Endothelial cell of umbilical vein (primary cell): ENCODE results near the gene KATNAL2. TPM values are rescaled to one million over a fixed set of nuclear protein-coding genes. Genes with fewer than 3 reads are reported as not detected.

Experiments used
- BruUV-seq: library from RNA; stranded (reverse); fragments of 400-500 nt; replicated peaks from 2 replicates; lab custom pipeline; 2021; lab: Mats Ljungman, UMichigan
- CTCF ChIA-PET: fragments of 300-600, 350-600 bp; sonication (Branson Sonifier 250); formaldehyde crosslinking; loops from one replicate; lab custom pipeline; 2021; ENCODE audit warnings: antibody characterized with exemption, inconsistent platforms; lab: Charles Lee
- POLR2A ChIA-PET: fragments of 300-600, 350-600 bp; sonication (Branson Sonifier 250); formaldehyde crosslinking; loops from one replicate; lab custom pipeline; 2021; ENCODE audit warnings: antibody characterized with exemption, inconsistent platforms; lab: Charles Lee
- DNase-seq: peaks from one replicate; pipeline ENCODE4 v3.0.0-alpha.2; 2011; ENCODE audit warnings: low read depth, low spot score
- FAIRE-seq: peaks from 2 replicates; lab custom pipeline; 2011; peaks lifted over from hg19 to GRCh38; lab: Jason Lieb, UNC
- H2AFZ ChIP-seq: 2 replicates; pipeline ENCODE4 v1.6.0; 2012; ENCODE audit warnings: low read depth, low read length, control low read depth, inconsistent platforms
- H3K27ac ChIP-seq: 2 replicates; pipeline ENCODE4 v1.5.1; 2011; ENCODE audit warnings: low read depth, mild to moderate bottlenecking, control low read depth, low read length, moderate library complexity; ENCODE audit not compliant: insufficient read depth
- H3K27me3 ChIP-seq, 2 experiments: 2 replicates each; pipeline versions ENCODE4 v1.6.0 to v1.6.1; 2011; ENCODE audit warnings: low read length in 2 of 2, mixed read lengths in 1 of 2; ENCODE audit not compliant: control insufficient read depth in 2 of 2, insufficient read depth in 2 of 2
- H3K36me3 ChIP-seq, 2 experiments: 2 replicates in 1 of 2; 3 replicates in 1 of 2; pipeline ENCODE4 v1.5.1; 2011; ENCODE audit warnings: low read length in 2 of 2, mild to moderate bottlenecking in 1 of 2, moderate library complexity in 1 of 2; ENCODE audit not compliant: control insufficient read depth in 2 of 2, insufficient read depth in 2 of 2; ENCODE audit errors: extremely low read depth in 1 of 2
- H3K4me1 ChIP-seq: 3 replicates; pipeline ENCODE4 v1.5.1; 2011; ENCODE audit warnings: mild to moderate bottlenecking, low read length; ENCODE audit not compliant: control insufficient read depth, insufficient read depth; ENCODE audit errors: extremely low read depth
- H3K4me2 ChIP-seq: 2 replicates; pipeline ENCODE4 v1.6.1; 2011; ENCODE audit warnings: low read length, control low read depth, mixed read lengths; ENCODE audit not compliant: insufficient read depth
- H3K4me3 ChIP-seq, 3 experiments: fragments of 200-600 bp in 1 of 3; sonication (generic), shearing (Covaris generic) in 1 of 3; replicated peaks in 1 of 3; 2 replicates each; pipeline ENCODE4 v1.5.1; 2011 to 2016; ENCODE audit warnings: control low read depth in 3 of 3, low read length in 3 of 3, mild to moderate bottlenecking in 2 of 3, inconsistent platforms in 1 of 3, low read depth in 1 of 3, moderate library complexity in 1 of 3; ENCODE audit not compliant: insufficient read depth in 1 of 3
- H3K79me2 ChIP-seq: 2 replicates; pipeline ENCODE4 v1.6.0; 2012; ENCODE audit warnings: low read length, inconsistent platforms; ENCODE audit not compliant: control insufficient read depth, insufficient read depth
- H3K9ac ChIP-seq: replicated peaks from 2 replicates; pipeline ENCODE3; 2011; ENCODE audit warnings: low read length, control low read depth; ENCODE audit not compliant: insufficient read depth; ENCODE audit errors: extremely low read depth
- H3K9me1 ChIP-seq: replicated peaks from 3 replicates; pipeline ENCODE4 v1.6.0; 2011; ENCODE audit warnings: mild to moderate bottlenecking, low read length; ENCODE audit not compliant: control insufficient read depth, insufficient read depth; ENCODE audit errors: extremely low read depth
- H3K9me3 ChIP-seq: replicated peaks from 2 replicates; pipeline ENCODE4 v1.5.1; 2012; ENCODE audit warnings: low read length, inconsistent platforms; ENCODE audit not compliant: control insufficient read depth, insufficient read depth
- H4K20me1 ChIP-seq: replicated peaks from 2 replicates; pipeline ENCODE3; 2011; ENCODE audit warnings: mild to moderate bottlenecking, low read length; ENCODE audit not compliant: control insufficient read depth, insufficient read depth; ENCODE audit errors: extremely low read depth
- EZH2 ChIP-seq: IDR thresholded peaks from 2 replicates; pipeline ENCODE4 v1.6.1; 2012; ENCODE audit warnings: borderline replicate concordance, low read depth, mild to moderate bottlenecking, moderate library complexity, low read length, inconsistent platforms; ENCODE audit not compliant: severe bottlenecking
- FOS ChIP-seq: IDR thresholded peaks from 2 replicates; pipeline ENCODE4 v1.6.1; 2011; ENCODE audit warnings: mild to moderate bottlenecking, low read length, moderate library complexity, borderline replicate concordance; ENCODE audit not compliant: insufficient read depth
- GATA2 ChIP-seq: IDR thresholded peaks from 2 replicates; pipeline ENCODE4 v1.7.0; 2011; ENCODE audit warnings: low read depth, mild to moderate bottlenecking, moderate library complexity, mixed read lengths, low read length; ENCODE audit not compliant: insufficient read length, insufficient read depth
- JUN ChIP-seq: IDR thresholded peaks from 2 replicates; pipeline ENCODE4 v1.6.1; 2011; ENCODE audit warnings: borderline replicate concordance, low read depth; ENCODE audit not compliant: insufficient read length, insufficient read depth
- MYC ChIP-seq: IDR thresholded peaks from one replicate; pipeline ENCODE4 v1.6.1; 2011; ENCODE audit warnings: mild to moderate bottlenecking, low read depth, low read length
- POLR2A ChIP-seq: IDR thresholded peaks from 2 replicates; pipeline ENCODE4 v1.6.1; 2012; ENCODE audit warnings: low read depth, mild to moderate bottlenecking, control low read depth, low read length
- POLR2AphosphoS5 ChIP-seq: IDR thresholded peaks from 2 replicates; pipeline ENCODE4 v1.6.1; 2012; ENCODE audit warnings: low read depth, mild to moderate bottlenecking, control low read depth, low read length, moderate library complexity; ENCODE audit not compliant: insufficient read depth
- dilution Hi-C: fragments of 300-500 bp; cut with MboI; formaldehyde crosslinking; loops from one replicate; pipeline ENCODE4 v1.15.0; 2019; ENCODE audit warnings: low sequenced_read_pairs; ENCODE audit not compliant: extremely low pct_ligation_motif_present
- intact Hi-C: fragments of 100-400 bp; cut with micrococcal nuclease; formaldehyde crosslinking; loops from one replicate; pipeline ENCODE4 v1.10.0; 2022
- polyA plus RNA-seq, 4 experiments: library from polyadenylated mRNA; depleted of rRNA in 3 of 4; stranded (reverse) in 3 of 4; unstranded in 1 of 4; fragments of >200 nt; gene quantifications; 2 replicates each; pipeline versions ENCODE4 v1.2.1 to v1.2.3, GENCODE V29; 2011 to 2012; ENCODE audit warnings: missing spikeins in 1 of 4
- total RNA-seq: library from RNA; stranded (reverse); gene quantifications from 2 replicates; pipeline ENCODE4 v1.2.3, GENCODE V29; 2021
- TF ChIP-seq, protein P1 (sequence below): IDR thresholded peaks from 2 replicates; pipeline ENCODE4 v1.6.1; 2011; ENCODE audit not compliant: insufficient read depth, insufficient read length
- TF ChIP-seq, protein P2 (sequence below), 2 donors: IDR thresholded peaks; 1 replicate in 1 of 2; 2 replicates in 1 of 2; pipeline ENCODE4 v1.5.1; 2011; ENCODE audit warnings: low read length in 2 of 2, mild to moderate bottlenecking in 2 of 2, moderate library complexity in 2 of 2, control low read depth in 1 of 2, inconsistent platforms in 1 of 2, low read depth in 1 of 2; ENCODE audit not compliant: insufficient read depth in 1 of 2; ENCODE audit errors: extremely low read depth in 1 of 2

Gene KATNAL2
- total and polyA plus RNA-seq, 2 donors (not counting 3 experiments of a cell fraction or from before 2014, with no cell fraction given), result 0.51 to 1.3 TPM

DNA sequence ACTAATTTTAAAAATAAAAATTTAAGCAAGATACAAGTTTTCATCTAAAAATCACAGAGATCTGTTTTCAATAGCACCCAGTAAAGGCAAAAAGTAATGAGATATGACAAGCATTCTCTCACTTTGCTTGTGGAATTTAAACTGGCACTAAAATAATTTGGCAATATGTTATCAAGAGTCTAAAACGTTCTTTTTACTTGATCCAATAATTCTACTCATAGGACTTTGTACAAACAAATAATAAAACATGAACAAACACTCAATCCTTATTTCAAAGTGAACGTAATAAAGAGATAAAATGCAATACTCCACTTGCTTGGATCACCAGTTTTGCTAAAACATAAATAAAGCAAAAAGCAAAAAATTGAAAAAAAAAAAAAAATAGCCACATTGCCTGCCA lies 30.5 kb upstream of the KATNAL2 start:
- no peak overlapping the region for H3K4me2 ChIP-seq
- DNase-seq, result no peak
- BruUV-seq, result no TSS peak
- H3K79me2 ChIP-seq, result peaks cover 11% of the 10 kb centered on the region
- H2AFZ ChIP-seq, result no peak overlapping the region
- FAIRE-seq, result no peak
- ChIA-PET CTCF (no interaction called here), POLR2A (no interaction called here)
- TF ChIP-seq JUN, result no peak
- TF ChIP-seq POLR2A, result no peak
- TF ChIP-seq, protein P1, sequence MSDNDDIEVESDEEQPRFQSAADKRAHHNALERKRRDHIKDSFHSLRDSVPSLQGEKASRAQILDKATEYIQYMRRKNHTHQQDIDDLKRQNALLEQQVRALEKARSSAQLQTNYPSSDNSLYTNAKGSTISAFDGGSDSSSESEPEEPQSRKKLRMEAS, result no peak
- no peak for TF ChIP-seq GATA2
- TF ChIP-seq MYC, result no peak
- TF ChIP-seq, protein P2, sequence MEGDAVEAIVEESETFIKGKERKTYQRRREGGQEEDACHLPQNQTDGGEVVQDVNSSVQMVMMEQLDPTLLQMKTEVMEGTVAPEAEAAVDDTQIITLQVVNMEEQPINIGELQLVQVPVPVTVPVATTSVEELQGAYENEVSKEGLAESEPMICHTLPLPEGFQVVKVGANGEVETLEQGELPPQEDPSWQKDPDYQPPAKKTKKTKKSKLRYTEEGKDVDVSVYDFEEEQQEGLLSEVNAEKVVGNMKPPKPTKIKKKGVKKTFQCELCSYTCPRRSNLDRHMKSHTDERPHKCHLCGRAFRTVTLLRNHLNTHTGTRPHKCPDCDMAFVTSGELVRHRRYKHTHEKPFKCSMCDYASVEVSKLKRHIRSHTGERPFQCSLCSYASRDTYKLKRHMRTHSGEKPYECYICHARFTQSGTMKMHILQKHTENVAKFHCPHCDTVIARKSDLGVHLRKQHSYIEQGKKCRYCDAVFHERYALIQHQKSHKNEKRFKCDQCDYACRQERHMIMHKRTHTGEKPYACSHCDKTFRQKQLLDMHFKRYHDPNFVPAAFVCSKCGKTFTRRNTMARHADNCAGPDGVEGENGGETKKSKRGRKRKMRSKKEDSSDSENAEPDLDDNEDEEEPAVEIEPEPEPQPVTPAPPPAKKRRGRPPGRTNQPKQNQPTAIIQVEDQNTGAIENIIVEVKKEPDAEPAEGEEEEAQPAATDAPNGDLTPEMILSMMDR (IDR thresholded peaks at IDR 0.05; ENCODE audit: extremely low read depth in 1 of 2, insufficient read depth in 1 of 2, low read depth in 1 of 2, low read length in 2 of 2), result no peak
- TF ChIP-seq FOS, result no peak
- no peak for TF ChIP-seq EZH2
- no peak for TF ChIP-seq POLR2AphosphoS5
- no peaks in the 10 kb centered on the region for H3K27me3 ChIP-seq
- no peaks in the 10 kb centered on the region for H3K4me1 ChIP-seq
- intact Hi-C loops, result no loop called here
- dilution Hi-C loops, result no loop called here
- H3K36me3 ChIP-seq, result peaks cover 0 to 2% of the 10 kb centered on the region in 2 experiments
- no peaks in the 10 kb centered on the region for H4K20me1 ChIP-seq
- no peak overlapping the region for H3K27ac ChIP-seq
- H3K9me1 ChIP-seq, result no peaks in the 10 kb centered on the region
- H3K4me3 ChIP-seq, result no peak overlapping the region
- H3K9me3 ChIP-seq, result peaks cover 3% of the 10 kb centered on the region
- no peak overlapping the region for H3K9ac ChIP-seq
